GM12865 (cell line): Measurements from ENCODE around the gene PARP15.

Experiments
- DNase-seq: peaks from one replicate; pipeline ENCODE4 v3.0.0; 2010; ENCODE audit warnings: low read depth
- H3K4me3 ChIP-seq: 2 replicates; pipeline ENCODE4 v1.5.1; 2011; ENCODE audit warnings: mild to moderate bottlenecking, low read depth, low read length, control low read depth
- TF ChIP-seq, protein P1 (sequence below): IDR thresholded peaks from 2 replicates; pipeline ENCODE4 v1.5.1; 2011; ENCODE audit warnings: low read length, control low read depth, low read depth, inconsistent platforms; ENCODE audit not compliant: insufficient read depth; ENCODE audit errors: missing control alignments

Gene PARP15

GRCh38 chr3:122661633-122662032 is 84.2 kb downstream of the PARP15 start:
- peak; percentile 59 for DNase-seq
- no peak overlapping the region for H3K4me3 ChIP-seq
- TF ChIP-seq, protein P1, sequence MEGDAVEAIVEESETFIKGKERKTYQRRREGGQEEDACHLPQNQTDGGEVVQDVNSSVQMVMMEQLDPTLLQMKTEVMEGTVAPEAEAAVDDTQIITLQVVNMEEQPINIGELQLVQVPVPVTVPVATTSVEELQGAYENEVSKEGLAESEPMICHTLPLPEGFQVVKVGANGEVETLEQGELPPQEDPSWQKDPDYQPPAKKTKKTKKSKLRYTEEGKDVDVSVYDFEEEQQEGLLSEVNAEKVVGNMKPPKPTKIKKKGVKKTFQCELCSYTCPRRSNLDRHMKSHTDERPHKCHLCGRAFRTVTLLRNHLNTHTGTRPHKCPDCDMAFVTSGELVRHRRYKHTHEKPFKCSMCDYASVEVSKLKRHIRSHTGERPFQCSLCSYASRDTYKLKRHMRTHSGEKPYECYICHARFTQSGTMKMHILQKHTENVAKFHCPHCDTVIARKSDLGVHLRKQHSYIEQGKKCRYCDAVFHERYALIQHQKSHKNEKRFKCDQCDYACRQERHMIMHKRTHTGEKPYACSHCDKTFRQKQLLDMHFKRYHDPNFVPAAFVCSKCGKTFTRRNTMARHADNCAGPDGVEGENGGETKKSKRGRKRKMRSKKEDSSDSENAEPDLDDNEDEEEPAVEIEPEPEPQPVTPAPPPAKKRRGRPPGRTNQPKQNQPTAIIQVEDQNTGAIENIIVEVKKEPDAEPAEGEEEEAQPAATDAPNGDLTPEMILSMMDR, result no peak

GRCh38 chr3:122662505-122662904 is 85.1 kb downstream of the PARP15 start:
- DNase-seq, result no peak
- TF ChIP-seq, protein P1, result no peak

GRCh38 chr3:122665226-122665786 is 87.9 kb downstream of the PARP15 start:
- DNase-seq, result no peak
- TF ChIP-seq, protein P1, result no peak
- H3K4me3 ChIP-seq, result no peak overlapping the region

More at GRCh38 chr3:122662505-122662904, 85.1 kb downstream of the PARP15 start:
- no peak overlapping the region for H3K4me3 ChIP-seq

DNA sequence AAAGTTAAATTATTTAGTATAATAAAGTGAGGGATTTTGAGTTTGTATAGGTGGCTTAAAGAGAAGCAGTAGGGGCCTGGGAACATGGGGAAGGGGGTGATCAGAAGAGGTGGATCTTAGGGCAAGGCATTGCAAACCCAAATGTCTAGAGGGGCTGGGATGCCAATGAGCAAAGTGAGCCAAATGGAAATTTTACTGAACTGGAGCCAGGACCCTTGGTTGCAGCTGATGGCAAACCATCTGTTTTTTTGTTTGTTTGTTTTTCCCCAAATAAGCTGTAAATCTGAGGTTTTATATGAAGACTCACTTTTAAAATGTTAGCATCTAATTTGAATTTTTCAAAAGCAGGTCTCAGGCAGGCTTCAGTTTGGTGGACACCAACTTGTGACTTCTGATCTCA is 88.4 kb downstream of the PARP15 start:
- DNase-seq, result no peak
- no peak overlapping the region for H3K4me3 ChIP-seq
- TF ChIP-seq, protein P1, result no peak

DNA sequence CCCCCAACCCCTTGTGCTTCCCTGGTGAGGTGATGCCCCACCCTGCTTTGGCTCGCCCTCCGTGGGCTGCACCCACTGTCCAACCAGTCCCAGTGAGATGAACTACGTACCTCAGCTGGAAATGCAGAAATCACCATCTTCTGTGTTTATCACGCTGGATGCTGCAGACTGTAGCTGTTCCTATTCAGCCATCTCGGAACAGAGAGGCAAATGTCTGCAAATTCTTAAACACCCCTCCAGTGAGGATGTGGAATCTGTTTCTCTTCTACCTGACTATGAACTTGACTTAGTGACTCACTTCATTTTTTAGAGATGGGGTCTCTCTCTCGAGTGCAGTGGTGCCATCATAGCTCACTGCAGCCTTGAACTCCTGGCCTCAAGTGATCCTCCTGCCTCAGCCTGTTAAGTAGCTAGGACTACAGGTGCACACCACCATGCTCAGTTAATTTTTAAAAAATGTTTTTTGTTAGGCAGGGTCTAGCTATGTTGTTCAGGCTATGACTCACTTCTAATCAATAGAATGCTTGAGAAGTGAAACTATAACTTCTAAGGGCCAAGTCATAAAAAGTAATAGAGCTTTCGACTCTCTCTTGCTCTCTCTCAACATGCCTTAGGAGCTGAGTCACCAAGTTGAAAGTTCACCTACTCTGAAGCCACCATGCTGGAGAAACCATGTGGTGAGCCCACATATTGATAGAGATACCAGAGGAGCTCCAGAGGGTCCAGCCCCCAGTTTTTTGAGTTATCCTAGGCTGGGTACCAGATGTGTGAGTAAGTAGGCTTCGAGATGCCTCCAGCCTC is 91.7 kb downstream of the PARP15 start:
- DNase-seq, result peak; percentile 69
- TF ChIP-seq, protein P1, result no peak
- H3K4me3 ChIP-seq, result no peak overlapping the region

- no peak overlapping the region for H3K4me3 ChIP-seq
- TF ChIP-seq, protein P1, result no peak
- DNase-seq, result no peak
Measured at GRCh38 chr3:122671553-122671952, 94.1 kb downstream of the PARP15 start.
